Uterus (tissue), 4 donors: ENCODE data around the gene ZNF540. TPM values are rescaled to one million over a fixed set of nuclear protein-coding genes. Genes with fewer than 3 reads are reported as not detected.

ENCODE experiments used
- DNase-seq, 2 donors: peaks; one replicate each; pipeline ENCODE4 v3.0.0-alpha.2; 2019 to 2020
- H3K27ac ChIP-seq, 2 donors: fragments of 200-600 bp; sonication (generic); 1 replicate in 1 of 2; 2 replicates in 1 of 2; pipeline ENCODE4 v1.5.1; 2016 to 2018
- H3K27me3 ChIP-seq, 2 donors: fragments of 200-600 bp; sonication (generic); one replicate each; pipeline ENCODE4 v1.5.1; 2018 to 2019; ENCODE audit warnings: control low read depth in 1 of 2
- H3K36me3 ChIP-seq, 2 donors: fragments of 200-600 bp; sonication (generic); one replicate each; pipeline ENCODE4 v1.5.1; 2019; ENCODE audit warnings: control low read depth in 1 of 2
- H3K4me1 ChIP-seq, 2 donors: fragments of 200-600 bp; sonication (generic); one replicate each; pipeline ENCODE4 v1.5.1; 2018 to 2019; ENCODE audit warnings: control low read depth in 1 of 2
- H3K4me3 ChIP-seq, 2 donors: fragments of 200-600 bp; sonication (generic); 1 replicate in 1 of 2; 2 replicates in 1 of 2; pipeline ENCODE4 v1.5.1; 2018 to 2019; ENCODE audit warnings: mild to moderate bottlenecking in 1 of 2
- H3K9me3 ChIP-seq, 2 donors: fragments of 200-600 bp; sonication (generic); one replicate each; pipeline ENCODE4 v1.5.1; 2019; ENCODE audit warnings: control low read depth in 1 of 2
- CTCF ChIP-seq, 4 experiments: fragments of 200-600 bp in 2 of 4; fragments of 450-650 bp in 2 of 4; sonication (generic) in 2 of 4; IDR thresholded peaks; one replicate each; pipeline ENCODE4 v1.5.1; 2016 to 2019; ENCODE audit warnings: antibody characterized with exemption in 4 of 4, mild to moderate bottlenecking in 2 of 4, moderate library complexity in 1 of 4
- POLR2A ChIP-seq, 2 donors: fragments of 450-650 bp; IDR thresholded peaks; one replicate each; pipeline ENCODE4 v1.6.1; 2016; ENCODE audit warnings: antibody characterized with exemption in 2 of 2, mild to moderate bottlenecking in 1 of 2, moderate library complexity in 1 of 2
- intact Hi-C: fragments of 100-400 bp; cut with DNase I; formaldehyde crosslinking; loops from one replicate; pipeline ENCODE4 v1.15.1; 2023; ENCODE audit warnings: low total_unique reads
- total RNA-seq, 4 donors: library from RNA; depleted of rRNA in 3 of 4; stranded (reverse); fragments of >200 nt in 3 of 4; gene quantifications; one replicate each; pipeline versions ENCODE4 v1.1.0 to v1.2.4, GENCODE V29; 2014 to 2023
- donor health status: DM: yes; HTN: yes; CAD: no.

Gene ZNF540
- total RNA-seq = 10 to 100 TPM in 1 of 4 donors, 1 to 10 TPM in 2, under 1 TPM in 1; 0.51 to 13.0 (median 3.5) TPM

GRCh38 chr19:37594304-37594981 lies at the start of gene ZNF540, which contains the start of gene ZNF571:
Gene ZNF540 (plus strand): TSS chr19:37594876. CDS start chr19:37598448, 3,572 bp downstream.
Gene ZNF571 (minus strand): TSS chr19:37594792. CDS start chr19:37586676, 8,116 bp downstream.
- intact Hi-C loops = no loop called here
- H3K4me3 ChIP-seq = peak within 1 kb of the TSS; percentile 70 to 74
- H3K27ac ChIP-seq = peak within 1 kb of the TSS; percentile 85 to 88
- H3K9me3 ChIP-seq = peaks cover 0 to 8% of the 10 kb centered on the region in 2 donors
- H3K36me3 ChIP-seq = no peaks in the 10 kb centered on the region
- TF ChIP-seq CTCF (IDR thresholded peaks at IDR 0.05) (no peak), POLR2A (IDR thresholded peaks at IDR 0.05) (peak; percentile 59 to 68)
- no peaks in the 10 kb centered on the region for H3K4me1 ChIP-seq
- peak; percentile 93 for DNase-seq
- no peaks in the 10 kb centered on the region for H3K27me3 ChIP-seq

GRCh38 chr19:37551129-37551993 lies 43.3 kb upstream of the ZNF540 start:
- Histone ChIP-seq H3K36me3 (no peaks in the 10 kb centered on the region), H3K4me3 (no peak overlapping the region), H3K27ac (no peak overlapping the region), H3K27me3 (no peaks in the 10 kb centered on the region), H3K4me1 (no peaks in the 10 kb centered on the region), H3K9me3 (peaks cover 0 to 77% of the 10 kb centered on the region in 2 donors)
- TF ChIP-seq POLR2A (IDR thresholded peaks at IDR 0.05) (no peak), CTCF (IDR thresholded peaks at IDR 0.05) (no peak)
- no peak for DNase-seq
- intact Hi-C loops = no loop called here

GRCh38 chr19:37563518-37563917 lies 31.2 kb upstream of the ZNF540 start:
- Histone ChIP-seq H3K9me3 (peaks cover 16 to 48% of the 10 kb centered on the region in 2 donors), H3K27ac (no peak overlapping the region), H3K4me3 (no peak overlapping the region), H3K27me3 (no peaks in the 10 kb centered on the region), H3K4me1 (no peaks in the 10 kb centered on the region), H3K36me3 (peaks cover 0 to 6% of the 10 kb centered on the region in 2 donors)
- intact Hi-C loops = no loop called here
- TF ChIP-seq CTCF (IDR thresholded peaks at IDR 0.05) = no peak
- no peak for TF ChIP-seq POLR2A (IDR thresholded peaks at IDR 0.05)
- DNase-seq = no peak

GRCh38 chr19:37564624-37565369 lies 29.9 kb upstream of the ZNF540 start:
- Histone ChIP-seq H3K27me3 (no peaks in the 10 kb centered on the region), H3K27ac (no peak overlapping the region), H3K9me3 (peaks cover 16 to 35% of the 10 kb centered on the region in 2 donors), H3K36me3 (peaks cover 0 to 6% of the 10 kb centered on the region in 2 donors), H3K4me1 (no peaks in the 10 kb centered on the region), H3K4me3 (no peak overlapping the region)
- intact Hi-C loops = no loop called here
- TF ChIP-seq CTCF (IDR thresholded peaks at IDR 0.05) (no peak), POLR2A (IDR thresholded peaks at IDR 0.05) (no peak)
- DNase-seq = no peak
